K562 (cell line): Measurements from ENCODE around the gene EYA3. TPM values are rescaled to one million over a fixed set of nuclear protein-coding genes. Genes with fewer than 3 reads are reported as not detected.

Experiments
- CCNT2 ChIP-seq: IDR thresholded peaks from 2 replicates; pipeline ENCODE4 v1.6.1; 2011; ENCODE audit warnings: borderline replicate concordance, low read depth, mild to moderate bottlenecking, moderate library complexity, mixed read lengths, low read length; ENCODE audit not compliant: insufficient read length; ENCODE audit errors: extremely low read depth
- CREB1 ChIP-seq, 2 experiments: sonication (generic) in 1 of 2; formaldehyde crosslinking in 1 of 2; IDR thresholded peaks; 2 replicates each; pipeline versions ENCODE4 v1.6.1 to v1.8.0; 2012 to 2022; ENCODE audit warnings: inconsistent platforms in 1 of 2, mild to moderate bottlenecking in 1 of 2, missing genetic modification reagents in 1 of 2, moderate library complexity in 1 of 2
- CREB3 ChIP-seq: fragments of 450-650 bp; conservative IDR thresholded peaks from 2 replicates; pipeline ENCODE4 v1.6.1; 2016; ENCODE audit warnings: missing genetic modification characterization, low read depth, mild to moderate bottlenecking, missing compliant biosample characterization, moderate library complexity
- CXXC5 ChIP-seq: fragments of 250-450 bp; sonication (Bioruptor Pico); IDR thresholded peaks from 2 replicates; pipeline ENCODE4 v1.8.0; 2022; ENCODE audit warnings: inconsistent platforms, mild to moderate bottlenecking, moderate library complexity
- PKNOX1 ChIP-seq: fragments of 450-650 bp; IDR thresholded peaks from 2 replicates; pipeline ENCODE4 v1.6.1; 2016
- TBL1XR1 ChIP-seq, 2 experiments: IDR thresholded peaks; 2 replicates each; pipeline ENCODE4 v1.6.1; 2012; ENCODE audit warnings: improper control_type of control experiment in 2 of 2, low read length in 2 of 2, mild to moderate bottlenecking in 1 of 2
- ZBTB1 ChIP-seq: sonication (generic); formaldehyde crosslinking; IDR thresholded peaks from 2 replicates; pipeline ENCODE4 v1.8.1; 2023; ENCODE audit warnings: missing genetic modification reagents, low read depth, mild to moderate bottlenecking, borderline replicate concordance
- ZBTB11 ChIP-seq, 3 experiments: fragments of 200-800 bp in 1 of 3; fragments of 250-450 bp in 1 of 3; fragments of 450-650 bp in 1 of 3; sonication (Bioruptor Pico) in 1 of 3; sonication (Bioruptor generic) in 1 of 3; formaldehyde crosslinking in 1 of 3; IDR thresholded peaks; 2 replicates each; pipeline versions ENCODE4 v1.6.1 to v1.8.0; 2016 to 2022; ENCODE audit warnings: mild to moderate bottlenecking in 2 of 3, missing genetic modification characterization in 2 of 3, missing compliant biosample characterization in 1 of 3, moderate library complexity in 1 of 3
- ZNF384 ChIP-seq: IDR thresholded peaks from 2 replicates; pipeline ENCODE4 v1.6.1; 2012; ENCODE audit warnings: low read depth, low read length, improper control_type of control experiment
- ZNF518B ChIP-seq: fragments of 250-450 bp; sonication (Bioruptor Pico); IDR thresholded peaks from 2 replicates; pipeline ENCODE4 v1.5.0; 2021; ENCODE audit warnings: mild to moderate bottlenecking, moderate library complexity
- polyA plus RNA-seq, 8 experiments: library from polyadenylated mRNA; depleted of rRNA in 4 of 8; stranded (reverse) in 5 of 8; unstranded in 3 of 8; fragments of >200 nt; fragmentation: Nextera tagmentation in 2 of 8; fragmentation: Illumina TruSeq in 1 of 8; extraction: Ambion mirVana in 2 of 8; extraction: Trizol in 1 of 8; gene quantifications; 2 replicates each; pipeline versions ENCODE4 v1.2.1 to v1.2.3, GENCODE V29; 2011 to 2014; ENCODE audit warnings: inconsistent platforms in 1 of 8, missing spikeins in 1 of 8
- total RNA-seq, 7 experiments: library from RNA; depleted of rRNA in 6 of 7; stranded (reverse); fragments of >200 nt in 6 of 7; fragmentation: Illumina TruSeq in 2 of 7; extraction: Trizol in 2 of 7; gene quantifications; 2 replicates each; pipeline versions ENCODE4 v1.2.1 to v1.2.3, GENCODE V29; 2011 to 2021; ENCODE audit warnings: low replicate concordance in 1 of 7

Gene EYA3
- total and polyA plus RNA-seq, 9 of the 15 experiments (the other 6 are each of a cell fraction or from before 2014, with no cell fraction given): 21.7 to 64.0 (median 43.6) TPM

GRCh38 chr1:27979151-27979858 lies 109.1 kb downstream of the EYA3 start (continued):
- 0 out of 2 replicates have a peak, but pooled peaks have one; percentile 42 for TF ChIP-seq CREB3 (tag)
- no peak for TF ChIP-seq ZBTB1 (CRISPR knock-in tag)
- TF ChIP-seq ZBTB11 (CRISPR knock-in tag; IDR thresholded peaks at IDR 0.05): 0 out of 6 replicates have a peak, but pooled peaks of 1 of the 3 experiments have one; percentile 37
- TF ChIP-seq ZNF384: 0 out of 2 replicates have a peak, but pooled peaks have one; percentile 40
- TF ChIP-seq CXXC5 (CRISPR knock-in tag): 0 out of 2 replicates have a peak, but pooled peaks have one; percentile 9
- TF ChIP-seq PKNOX1: peak; percentile 57
- TF ChIP-seq ZNF518B: no peak
- TF ChIP-seq CREB1 (IDR thresholded peaks at IDR 0.05): 0 out of 2 replicates have a peak, but pooled peaks have one; percentile 29
- no peak for TF ChIP-seq CREB1 (CRISPR knock-in tag; IDR thresholded peaks at IDR 0.05)
- peak; percentile 76 to 90; a peak in 3 of 4 replicates for TF ChIP-seq TBL1XR1 (IDR thresholded peaks at IDR 0.05; ENCODE audit: low read length in 2 of 2)
- no peak for TF ChIP-seq CCNT2
